Activated T-cell treated with anti-CD3 and anti-CD28 coated beads for 48 hours (primary cell): ENCODE results near the gene TDRD9.
"Not testable (repeated sequence)": the region's sequence is repeated elsewhere in the genome, so short reads cannot be mapped to it uniquely, and the experiment has no call there.

ENCODE experiments used
- DNase-seq: peaks from one replicate; pipeline ENCODE4 v3.0.0-alpha.2; 2020; ENCODE audit warnings: low read depth

TDRD9 gene

GRCh38 chr14:103892247-103892646 is 36.0 kb upstream of the TDRD9 start:
- no peak for DNase-seq

- no peak for DNase-seq
These were observed 34.1 kb upstream of the TDRD9 start for GRCh38 chr14:103894034-103894722.

GRCh38 chr14:103894723-103895059 is 33.6 kb upstream of the TDRD9 start:
- DNase-seq: no peak

- DNase-seq: no peak
These were observed 31.7 kb upstream of the TDRD9 start for GRCh38 chr14:103896578-103896977.

GRCh38 chr14:103897075-103897947 is 30.9 kb upstream of the TDRD9 start:
- DNase-seq: no peak

GRCh38 chr14:103898204-103898603 is 30.1 kb upstream of the TDRD9 start:
- DNase-seq: no peak

- no peak for DNase-seq
These were observed 29.5 kb upstream of the TDRD9 start for GRCh38 chr14:103898711-103899110.

- no peak for DNase-seq
These were observed 28.9 kb upstream of the TDRD9 start for GRCh38 chr14:103899316-103899715.

GRCh38 chr14:103899833-103900232 is 28.4 kb upstream of the TDRD9 start:
- no peak for DNase-seq

GRCh38 chr14:103904493-103905107 is 23.7 kb upstream of the TDRD9 start:
- DNase-seq: no peak

- DNase-seq: peak; percentile 21
These were observed 22.3 kb upstream of the TDRD9 start for GRCh38 chr14:103905842-103906456.

- no peak for DNase-seq
These were observed 19.7 kb upstream of the TDRD9 start for GRCh38 chr14:103908580-103908979.

- DNase-seq: no peak
These were observed 18.6 kb upstream of the TDRD9 start for GRCh38 chr14:103909531-103910261.

- DNase-seq: peak; percentile 64
These were observed 17.9 kb upstream of the TDRD9 start for GRCh38 chr14:103910262-103910935.

- DNase-seq: no peak
These were observed 17.3 kb upstream of the TDRD9 start for GRCh38 chr14:103910984-103911383.

GRCh38 chr14:103915616-103916015 is 12.6 kb upstream of the TDRD9 start:
- DNase-seq: no peak

GRCh38 chr14:103916636-103917262 is 11.5 kb upstream of the TDRD9 start:
- no peak for DNase-seq

GRCh38 chr14:103920981-103921854 is 7.0 kb upstream of the TDRD9 start:
- DNase-seq: peak; percentile 96

- not testable (repeated sequence) for DNase-seq
These were observed 6.4 kb upstream of the TDRD9 start for GRCh38 chr14:103921855-103922200.

GRCh38 chr14:103923863-103924262 is 4.4 kb upstream of the TDRD9 start:
- DNase-seq: no peak
